Chondrocyte (in vitro differentiated cells): ENCODE data around the gene DNAJC8. TPM values are rescaled to one million over a fixed set of nuclear protein-coding genes. Genes with fewer than 3 reads are reported as not detected.
A peak's percentile ranks its signal among the peaks of the same experiment; 100 is the strongest.

Experiments
- DNase-seq: peaks from one replicate; pipeline ENCODE4 v3.0.0; 2021; ENCODE audit warnings: mixed read lengths, low spot score
- H3K27ac Mint-ChIP-seq: one replicate; pipeline ENCODE4 v1.8.0; 2021; ENCODE audit warnings: mild to moderate bottlenecking, moderate library complexity, mixed read lengths; ENCODE audit not compliant: unreplicated experiment
- H3K27me3 Mint-ChIP-seq: 2 replicates; pipeline ENCODE4 v1.8.0; 2021; ENCODE audit warnings: low read depth, mixed read lengths
- H3K36me3 Mint-ChIP-seq: 2 replicates; pipeline ENCODE4 v1.8.0; 2021; ENCODE audit warnings: low read depth, mixed read lengths
- H3K4me1 Mint-ChIP-seq: 2 replicates; pipeline ENCODE4 v1.8.0; 2021; ENCODE audit warnings: low read depth, mild to moderate bottlenecking, mixed read lengths
- H3K4me3 Mint-ChIP-seq: one replicate; pipeline ENCODE4 v1.8.0; 2021; ENCODE audit warnings: mild to moderate bottlenecking, moderate library complexity, mixed read lengths; ENCODE audit not compliant: unreplicated experiment
- H3K9me3 Mint-ChIP-seq: 2 replicates; pipeline ENCODE4 v1.8.0; 2021; ENCODE audit warnings: low read depth, mixed read lengths
- CTCF ChIP-seq: fragments of 200-600 bp; sonication (generic); IDR thresholded peaks from 2 replicates; pipeline ENCODE4 v1.5.0; 2021; ENCODE audit warnings: antibody characterized with exemption, mild to moderate bottlenecking, moderate library complexity
- long read RNA-seq: library from polyadenylated mRNA; stranded (forward); transcript quantifications from one replicate; pipeline ENCODE4 v2.0.0, GENCODE V29; 2021
- total RNA-seq: library from RNA; stranded (reverse); gene quantifications from 3 replicates; pipeline ENCODE4 v1.2.1, GENCODE V29; 2021

The DNAJC8 gene
- total RNA-seq: 69.2 to 85.6 TPM (median 72.8 TPM) in 3 replicates
- long read RNA-seq, transcript DNAJC8-201 (9 exons, 1,759 nt): major isoform, 151 of 171 reads
- long read RNA-seq, transcript DNAJC8-205 (10 exons, 1,600 nt): minor isoform, 10 of 171 reads
- long read RNA-seq, partial matches to known transcripts: 0 of 171 reads
- long read RNA-seq, other reads (novel, unspliced or antisense): 10 of 171 reads

DNA sequence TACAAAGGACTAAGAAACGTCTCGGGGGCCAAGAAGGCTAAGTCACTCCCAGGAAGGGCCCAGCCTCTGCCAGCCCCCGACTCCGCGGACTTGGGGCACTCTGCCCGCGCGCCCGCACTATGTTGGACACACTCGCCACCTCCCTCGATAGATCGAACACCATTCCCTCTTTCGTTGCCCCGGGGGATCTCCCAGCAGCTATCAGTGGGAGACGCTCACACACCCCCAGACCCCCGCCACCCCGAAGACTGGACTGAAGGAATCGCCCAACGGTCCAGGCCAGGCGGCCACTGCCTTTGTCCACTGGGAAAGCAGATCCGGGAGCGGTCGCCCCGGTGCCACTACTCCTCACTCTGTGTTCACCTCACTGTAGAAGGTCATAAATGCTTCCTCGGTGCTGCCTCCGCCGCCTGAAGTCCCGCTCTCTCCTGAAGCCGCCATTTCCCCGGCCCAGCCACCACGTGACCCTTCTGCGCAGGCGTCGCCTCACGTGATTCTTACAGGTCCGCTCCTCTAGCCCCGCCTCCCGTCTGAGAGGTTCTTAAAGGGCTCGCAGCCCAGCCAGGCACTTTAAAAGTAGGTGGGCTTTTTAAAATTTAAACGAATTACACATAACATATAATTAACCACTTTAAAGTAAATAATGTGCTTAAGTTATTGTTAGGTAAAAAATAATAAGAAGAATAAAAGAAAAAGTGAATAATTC is at the start of gene DNAJC8:
DNAJC8 (minus strand) TSS at position 472 of the 706 bp plus-strand sequence; CDS start at position 441, 31 bp downstream.
- Mint-ChIP-seq H3K9me3 (no peaks in the 10 kb centered on the region), H3K36me3 (peaks cover 5% of the 10 kb centered on the region), H3K27me3 (no peaks in the 10 kb centered on the region), H3K4me3 (peak within 1 kb of the TSS; percentile 96), H3K27ac (peak within 1 kb of the TSS; percentile 99), H3K4me1 (peaks cover 34% of the 10 kb centered on the region)
- TF ChIP-seq CTCF: peak; percentile 10
- peak; percentile 97 for DNase-seq

DNA sequence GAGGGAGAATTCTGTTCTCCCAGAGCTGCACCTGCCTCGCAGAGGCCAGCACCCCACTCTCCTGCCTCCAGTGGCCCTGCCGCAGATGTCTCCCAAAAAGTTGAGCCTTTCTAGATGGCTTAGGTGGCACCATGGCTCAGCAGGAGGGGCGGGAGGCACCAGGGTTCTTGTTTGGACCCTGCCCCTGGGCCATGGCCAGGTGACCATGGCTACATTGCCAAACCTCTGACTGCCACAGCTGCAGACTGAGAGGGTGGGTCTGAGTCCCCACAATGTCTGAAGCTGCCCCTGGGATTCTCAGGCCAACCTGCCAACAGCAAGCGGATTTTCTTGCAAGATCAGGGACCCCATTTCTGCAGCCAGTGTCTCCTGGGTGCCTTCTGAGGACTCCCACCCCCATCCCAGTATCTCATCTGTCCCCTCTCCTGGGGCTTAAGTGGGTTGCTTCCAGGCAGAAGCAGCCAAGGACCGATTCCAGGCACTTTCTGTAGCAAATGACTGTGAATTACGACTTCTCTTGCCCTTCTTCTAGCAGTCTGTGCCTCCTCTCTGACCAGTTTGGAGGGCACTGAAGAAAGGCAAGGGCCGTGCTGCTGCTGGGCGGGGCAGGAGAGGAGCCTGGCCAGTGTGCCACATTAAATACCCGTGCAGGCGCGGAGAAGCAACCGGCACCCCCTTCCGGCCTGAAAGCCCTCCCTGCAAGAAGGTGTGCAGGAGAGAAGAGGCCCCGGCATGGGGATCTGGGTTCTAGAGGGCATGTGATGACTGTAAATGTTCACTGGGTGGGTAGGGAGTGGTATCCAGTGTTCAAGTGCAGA is 49.0 kb upstream of the DNAJC8 start:
- H3K27ac Mint-ChIP-seq: no peak overlapping the region
- no peak for TF ChIP-seq CTCF
- no peak overlapping the region for H3K4me3 Mint-ChIP-seq
- no peaks in the 10 kb centered on the region for H3K9me3 Mint-ChIP-seq
- no peaks in the 10 kb centered on the region for H3K27me3 Mint-ChIP-seq
- no peaks in the 10 kb centered on the region for H3K4me1 Mint-ChIP-seq
- H3K36me3 Mint-ChIP-seq: peaks cover 40% of the 10 kb centered on the region
- DNase-seq: no peak

- Mint-ChIP-seq H3K4me3 (no peak overlapping the region), H3K9me3 (no peaks in the 10 kb centered on the region), H3K27ac (peak overlapping the region; percentile 22), H3K27me3 (no peaks in the 10 kb centered on the region), H3K4me1 (no peaks in the 10 kb centered on the region), H3K36me3 (peaks cover 40% of the 10 kb centered on the region)
- TF ChIP-seq CTCF: no peak
- no peak for DNase-seq
These were observed 48.1 kb upstream of the DNAJC8 start for GRCh38 chr1:28280977-28281381.

DNA sequence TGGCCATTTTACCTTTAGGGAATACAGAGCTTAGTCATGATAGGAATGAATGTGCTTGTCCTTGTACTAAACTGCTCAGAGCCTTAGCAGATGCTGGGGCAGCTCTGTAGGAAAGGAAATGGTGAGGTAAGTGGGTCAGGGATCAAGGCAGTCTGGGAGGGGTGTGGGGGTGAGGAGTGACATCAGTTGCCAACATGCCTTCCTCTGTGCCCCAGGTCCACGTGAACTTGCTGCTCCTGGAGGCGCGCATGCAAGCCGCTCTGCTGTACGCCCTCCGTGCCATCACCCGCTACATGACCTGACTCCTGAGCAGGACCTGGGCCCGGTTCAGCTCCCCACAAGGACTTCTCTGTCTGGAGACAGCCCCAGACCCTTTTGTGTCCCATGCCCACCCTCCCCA is 47.7 kb upstream of the DNAJC8 start:
- no peak overlapping the region for H3K4me3 Mint-ChIP-seq
- peaks cover 40% of the 10 kb centered on the region for H3K36me3 Mint-ChIP-seq
- H3K27me3 Mint-ChIP-seq: no peaks in the 10 kb centered on the region
- peak overlapping the region; percentile 22 for H3K27ac Mint-ChIP-seq
- TF ChIP-seq CTCF: no peak
- DNase-seq: no peak
- no peaks in the 10 kb centered on the region for H3K9me3 Mint-ChIP-seq
- H3K4me1 Mint-ChIP-seq: no peaks in the 10 kb centered on the region

DNA sequence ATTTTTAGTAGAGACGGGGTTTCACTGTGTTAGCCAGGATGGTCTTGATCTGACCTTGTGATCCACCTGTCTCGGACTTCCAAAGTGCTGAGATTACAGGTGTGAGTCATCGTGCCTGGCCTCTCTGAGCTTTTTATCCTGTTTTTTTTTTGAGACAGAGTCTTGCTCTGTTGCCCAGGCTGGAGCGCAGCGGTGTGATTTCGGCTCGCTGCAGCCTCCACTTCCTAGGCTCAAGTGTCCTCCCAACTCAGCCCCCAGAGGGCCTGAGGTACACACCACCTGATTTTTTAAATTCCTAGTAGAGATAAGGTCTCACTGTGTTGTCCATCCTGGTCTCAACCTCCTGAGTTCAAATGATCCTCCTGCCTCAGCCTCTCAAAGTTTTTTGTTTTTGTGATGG is 46.9 kb upstream of the DNAJC8 start:
- Mint-ChIP-seq H3K27me3 (no peaks in the 10 kb centered on the region), H3K9me3 (no peaks in the 10 kb centered on the region), H3K4me1 (no peaks in the 10 kb centered on the region), H3K4me3 (no peak overlapping the region), H3K27ac (no peak overlapping the region), H3K36me3 (peaks cover 46% of the 10 kb centered on the region)
- TF ChIP-seq CTCF: no peak
- no peak for DNase-seq
